ENCODE results near the gene ELP4. TPM values are rescaled to one million over a fixed set of nuclear protein-coding genes. Genes with fewer than 3 reads are reported as not detected.

The ELP4 gene
- total and polyA plus RNA-seq, 2 experiments from 2014 or later: 28.2 to 38.3 TPM

DNA sequence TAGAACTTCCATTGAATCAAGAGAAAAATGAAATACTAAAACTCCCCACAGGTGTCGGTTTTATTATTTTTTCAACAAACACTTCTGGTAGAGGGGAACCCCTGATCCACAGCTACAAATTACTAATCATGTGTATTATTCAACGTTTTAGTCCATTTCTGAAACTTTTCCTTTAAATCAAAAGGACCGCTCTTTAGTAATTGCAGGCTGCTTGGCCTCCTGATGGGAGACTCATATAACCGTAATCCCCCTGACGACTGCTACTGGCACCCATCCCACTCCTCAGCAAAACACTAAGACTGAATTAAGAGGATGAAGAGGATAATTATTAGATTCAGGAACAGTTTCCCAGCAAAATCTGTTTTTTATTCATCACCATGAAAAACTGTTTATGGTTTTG lies 255.2 kb downstream of the ELP4 start:
- Mint-ChIP-seq H3K27ac (no peak overlapping the region), H3K27me3 (ENCODE audit: insufficient read depth, low read depth, poor library complexity) (no peaks in the 10 kb centered on the region), H3K4me1 (peaks cover 28% of the 10 kb centered on the region), H3K4me3 (no peak overlapping the region), H3K9me3 (no peaks in the 10 kb centered on the region), H3K36me3 (ENCODE audit: low read depth) (no peaks in the 10 kb centered on the region)
- no peaks in the 10 kb centered on the region for H4K20me1 ChIP-seq (replicated peaks; ENCODE audit: insufficient read depth)
- H3K36me3 ChIP-seq (ENCODE audit: insufficient read depth): no peaks in the 10 kb centered on the region
- H2AFZ ChIP-seq: no peak overlapping the region
- no peak for TF ChIP-seq POLR2AphosphoS5 (IDR thresholded peaks at IDR 0.05; ENCODE audit: low read depth)
- no peak for TF ChIP-seq NANOG (IDR thresholded peaks at IDR 0.05; ENCODE audit: borderline replicate concordance)
- TF ChIP-seq EZH2phosphoT487 (IDR thresholded peaks at IDR 0.05; ENCODE audit: unreplicated experiment): no peak
- TF ChIP-seq, protein P1, sequence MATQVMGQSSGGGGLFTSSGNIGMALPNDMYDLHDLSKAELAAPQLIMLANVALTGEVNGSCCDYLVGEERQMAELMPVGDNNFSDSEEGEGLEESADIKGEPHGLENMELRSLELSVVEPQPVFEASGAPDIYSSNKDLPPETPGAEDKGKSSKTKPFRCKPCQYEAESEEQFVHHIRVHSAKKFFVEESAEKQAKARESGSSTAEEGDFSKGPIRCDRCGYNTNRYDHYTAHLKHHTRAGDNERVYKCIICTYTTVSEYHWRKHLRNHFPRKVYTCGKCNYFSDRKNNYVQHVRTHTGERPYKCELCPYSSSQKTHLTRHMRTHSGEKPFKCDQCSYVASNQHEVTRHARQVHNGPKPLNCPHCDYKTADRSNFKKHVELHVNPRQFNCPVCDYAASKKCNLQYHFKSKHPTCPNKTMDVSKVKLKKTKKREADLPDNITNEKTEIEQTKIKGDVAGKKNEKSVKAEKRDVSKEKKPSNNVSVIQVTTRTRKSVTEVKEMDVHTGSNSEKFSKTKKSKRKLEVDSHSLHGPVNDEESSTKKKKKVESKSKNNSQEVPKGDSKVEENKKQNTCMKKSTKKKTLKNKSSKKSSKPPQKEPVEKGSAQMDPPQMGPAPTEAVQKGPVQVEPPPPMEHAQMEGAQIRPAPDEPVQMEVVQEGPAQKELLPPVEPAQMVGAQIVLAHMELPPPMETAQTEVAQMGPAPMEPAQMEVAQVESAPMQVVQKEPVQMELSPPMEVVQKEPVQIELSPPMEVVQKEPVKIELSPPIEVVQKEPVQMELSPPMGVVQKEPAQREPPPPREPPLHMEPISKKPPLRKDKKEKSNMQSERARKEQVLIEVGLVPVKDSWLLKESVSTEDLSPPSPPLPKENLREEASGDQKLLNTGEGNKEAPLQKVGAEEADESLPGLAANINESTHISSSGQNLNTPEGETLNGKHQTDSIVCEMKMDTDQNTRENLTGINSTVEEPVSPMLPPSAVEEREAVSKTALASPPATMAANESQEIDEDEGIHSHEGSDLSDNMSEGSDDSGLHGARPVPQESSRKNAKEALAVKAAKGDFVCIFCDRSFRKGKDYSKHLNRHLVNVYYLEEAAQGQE (IDR thresholded peaks at IDR 0.05; ENCODE audit: unreplicated experiment): no peak
- TF ChIP-seq JUNB (IDR thresholded peaks at IDR 0.05; ENCODE audit: unreplicated experiment): no peak
- no peak for TF ChIP-seq CREB1 (CRISPR knock-in tag; IDR thresholded peaks at IDR 0.05; ENCODE audit: low read depth)
- TF ChIP-seq, protein P2, sequence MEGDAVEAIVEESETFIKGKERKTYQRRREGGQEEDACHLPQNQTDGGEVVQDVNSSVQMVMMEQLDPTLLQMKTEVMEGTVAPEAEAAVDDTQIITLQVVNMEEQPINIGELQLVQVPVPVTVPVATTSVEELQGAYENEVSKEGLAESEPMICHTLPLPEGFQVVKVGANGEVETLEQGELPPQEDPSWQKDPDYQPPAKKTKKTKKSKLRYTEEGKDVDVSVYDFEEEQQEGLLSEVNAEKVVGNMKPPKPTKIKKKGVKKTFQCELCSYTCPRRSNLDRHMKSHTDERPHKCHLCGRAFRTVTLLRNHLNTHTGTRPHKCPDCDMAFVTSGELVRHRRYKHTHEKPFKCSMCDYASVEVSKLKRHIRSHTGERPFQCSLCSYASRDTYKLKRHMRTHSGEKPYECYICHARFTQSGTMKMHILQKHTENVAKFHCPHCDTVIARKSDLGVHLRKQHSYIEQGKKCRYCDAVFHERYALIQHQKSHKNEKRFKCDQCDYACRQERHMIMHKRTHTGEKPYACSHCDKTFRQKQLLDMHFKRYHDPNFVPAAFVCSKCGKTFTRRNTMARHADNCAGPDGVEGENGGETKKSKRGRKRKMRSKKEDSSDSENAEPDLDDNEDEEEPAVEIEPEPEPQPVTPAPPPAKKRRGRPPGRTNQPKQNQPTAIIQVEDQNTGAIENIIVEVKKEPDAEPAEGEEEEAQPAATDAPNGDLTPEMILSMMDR (conservative IDR thresholded peaks at IDR 0.05; ENCODE audit: low read depth in 2 of 2): no peak
- TF ChIP-seq ZNF114 (CRISPR knock-in tag; IDR thresholded peaks at IDR 0.05): no peak
- TF ChIP-seq, protein P3, sequence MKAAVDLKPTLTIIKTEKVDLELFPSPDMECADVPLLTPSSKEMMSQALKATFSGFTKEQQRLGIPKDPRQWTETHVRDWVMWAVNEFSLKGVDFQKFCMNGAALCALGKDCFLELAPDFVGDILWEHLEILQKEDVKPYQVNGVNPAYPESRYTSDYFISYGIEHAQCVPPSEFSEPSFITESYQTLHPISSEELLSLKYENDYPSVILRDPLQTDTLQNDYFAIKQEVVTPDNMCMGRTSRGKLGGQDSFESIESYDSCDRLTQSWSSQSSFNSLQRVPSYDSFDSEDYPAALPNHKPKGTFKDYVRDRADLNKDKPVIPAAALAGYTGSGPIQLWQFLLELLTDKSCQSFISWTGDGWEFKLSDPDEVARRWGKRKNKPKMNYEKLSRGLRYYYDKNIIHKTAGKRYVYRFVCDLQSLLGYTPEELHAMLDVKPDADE (IDR thresholded peaks at IDR 0.05): no peak
- TF ChIP-seq, protein P4, sequence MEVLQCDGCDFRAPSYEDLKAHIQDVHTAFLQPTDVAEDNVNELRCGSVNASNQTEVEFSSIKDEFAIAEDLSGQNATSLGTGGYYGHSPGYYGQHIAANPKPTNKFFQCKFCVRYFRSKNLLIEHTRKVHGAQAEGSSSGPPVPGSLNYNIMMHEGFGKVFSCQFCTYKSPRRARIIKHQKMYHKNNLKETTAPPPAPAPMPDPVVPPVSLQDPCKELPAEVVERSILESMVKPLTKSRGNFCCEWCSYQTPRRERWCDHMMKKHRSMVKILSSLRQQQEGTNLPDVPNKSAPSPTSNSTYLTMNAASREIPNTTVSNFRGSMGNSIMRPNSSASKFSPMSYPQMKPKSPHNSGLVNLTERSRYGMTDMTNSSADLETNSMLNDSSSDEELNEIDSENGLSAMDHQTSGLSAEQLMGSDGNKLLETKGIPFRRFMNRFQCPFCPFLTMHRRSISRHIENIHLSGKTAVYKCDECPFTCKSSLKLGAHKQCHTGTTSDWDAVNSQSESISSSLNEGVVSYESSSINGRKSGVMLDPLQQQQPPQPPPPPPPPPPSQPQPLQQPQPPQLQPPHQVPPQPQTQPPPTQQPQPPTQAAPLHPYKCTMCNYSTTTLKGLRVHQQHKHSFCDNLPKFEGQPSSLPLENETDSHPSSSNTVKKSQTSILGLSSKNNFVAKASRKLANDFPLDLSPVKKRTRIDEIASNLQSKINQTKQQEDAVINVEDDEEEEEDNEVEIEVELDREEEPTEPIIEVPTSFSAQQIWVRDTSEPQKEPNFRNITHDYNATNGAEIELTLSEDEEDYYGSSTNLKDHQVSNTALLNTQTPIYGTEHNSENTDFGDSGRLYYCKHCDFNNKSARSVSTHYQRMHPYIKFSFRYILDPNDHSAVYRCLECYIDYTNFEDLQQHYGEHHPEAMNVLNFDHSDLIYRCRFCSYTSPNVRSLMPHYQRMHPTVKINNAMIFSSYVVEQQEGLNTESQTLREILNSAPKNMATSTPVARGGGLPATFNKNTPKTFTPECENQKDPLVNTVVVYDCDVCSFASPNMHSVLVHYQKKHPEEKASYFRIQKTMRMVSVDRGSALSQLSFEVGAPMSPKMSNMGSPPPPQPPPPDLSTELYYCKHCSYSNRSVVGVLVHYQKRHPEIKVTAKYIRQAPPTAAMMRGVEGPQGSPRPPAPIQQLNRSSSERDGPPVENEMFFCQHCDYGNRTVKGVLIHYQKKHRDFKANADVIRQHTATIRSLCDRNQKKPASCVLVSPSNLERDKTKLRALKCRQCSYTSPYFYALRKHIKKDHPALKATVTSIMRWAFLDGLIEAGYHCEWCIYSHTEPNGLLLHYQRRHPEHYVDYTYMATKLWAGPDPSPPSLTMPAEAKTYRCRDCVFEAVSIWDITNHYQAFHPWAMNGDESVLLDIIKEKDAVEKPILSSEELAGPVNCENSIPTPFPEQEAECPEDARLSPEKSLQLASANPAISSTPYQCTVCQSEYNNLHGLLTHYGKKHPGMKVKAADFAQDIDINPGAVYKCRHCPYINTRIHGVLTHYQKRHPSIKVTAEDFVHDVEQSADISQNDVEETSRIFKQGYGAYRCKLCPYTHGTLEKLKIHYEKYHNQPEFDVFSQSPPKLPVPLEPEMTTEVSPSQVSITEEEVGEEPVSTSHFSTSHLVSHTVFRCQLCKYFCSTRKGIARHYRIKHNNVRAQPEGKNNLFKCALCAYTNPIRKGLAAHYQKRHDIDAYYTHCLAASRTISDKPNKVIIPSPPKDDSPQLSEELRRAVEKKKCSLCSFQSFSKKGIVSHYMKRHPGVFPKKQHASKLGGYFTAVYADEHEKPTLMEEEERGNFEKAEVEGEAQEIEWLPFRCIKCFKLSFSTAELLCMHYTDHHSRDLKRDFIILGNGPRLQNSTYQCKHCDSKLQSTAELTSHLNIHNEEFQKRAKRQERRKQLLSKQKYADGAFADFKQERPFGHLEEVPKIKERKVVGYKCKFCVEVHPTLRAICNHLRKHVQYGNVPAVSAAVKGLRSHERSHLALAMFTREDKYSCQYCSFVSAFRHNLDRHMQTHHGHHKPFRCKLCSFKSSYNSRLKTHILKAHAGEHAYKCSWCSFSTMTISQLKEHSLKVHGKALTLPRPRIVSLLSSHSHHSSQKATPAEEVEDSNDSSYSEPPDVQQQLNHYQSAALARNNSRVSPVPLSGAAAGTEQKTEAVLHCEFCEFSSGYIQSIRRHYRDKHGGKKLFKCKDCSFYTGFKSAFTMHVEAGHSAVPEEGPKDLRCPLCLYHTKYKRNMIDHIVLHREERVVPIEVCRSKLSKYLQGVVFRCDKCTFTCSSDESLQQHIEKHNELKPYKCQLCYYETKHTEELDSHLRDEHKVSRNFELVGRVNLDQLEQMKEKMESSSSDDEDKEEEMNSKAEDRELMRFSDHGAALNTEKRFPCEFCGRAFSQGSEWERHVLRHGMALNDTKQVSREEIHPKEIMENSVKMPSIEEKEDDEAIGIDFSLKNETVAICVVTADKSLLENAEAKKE (CRISPR knock-in tag; IDR thresholded peaks at IDR 0.05): no peak
- TF ChIP-seq EZH2 (IDR thresholded peaks at IDR 0.05; ENCODE audit: low read depth, unreplicated experiment): no peak
- no peak for TF ChIP-seq ZNF331 (CRISPR knock-in tag; IDR thresholded peaks at IDR 0.05; ENCODE audit: low read depth)
- no peak for TF ChIP-seq STAT1 (IDR thresholded peaks at IDR 0.05; ENCODE audit: unreplicated experiment)
- H3K9me2 ChIP-seq (ENCODE audit: insufficient read depth): no peaks in the 10 kb centered on the region
- H3K27ac ChIP-seq (ENCODE audit: low read depth): no peak overlapping the region
- no peaks in the 10 kb centered on the region for H3K27me3 ChIP-seq (ENCODE audit: insufficient read depth)
- DNase-seq (ENCODE audit: low spot score) (no peak), ATAC-seq (no peak)
- no peak overlapping the region for H3K4me3 ChIP-seq
- H3F3A ChIP-seq (replicated peaks; ENCODE audit: low read depth): no peaks in the 10 kb centered on the region
- no peaks in the 10 kb centered on the region for H3K79me2 ChIP-seq (replicated peaks; ENCODE audit: insufficient read depth)
- no peak overlapping the region for H3K4me2 ChIP-seq
- peaks cover 10% of the 10 kb centered on the region; the same call in 1 of the 2 replicates for H3K4me1 ChIP-seq (ENCODE audit: insufficient read depth)
